ENCODE measurements around the gene PEAK3. TPM values are rescaled to one million over a fixed set of nuclear protein-coding genes. Genes with fewer than 3 reads are reported as not detected.

The PEAK3 gene
- total RNA-seq, 2 experiments from 2014 or later, result 0.54 TPM; not detected in 1

DNA sequence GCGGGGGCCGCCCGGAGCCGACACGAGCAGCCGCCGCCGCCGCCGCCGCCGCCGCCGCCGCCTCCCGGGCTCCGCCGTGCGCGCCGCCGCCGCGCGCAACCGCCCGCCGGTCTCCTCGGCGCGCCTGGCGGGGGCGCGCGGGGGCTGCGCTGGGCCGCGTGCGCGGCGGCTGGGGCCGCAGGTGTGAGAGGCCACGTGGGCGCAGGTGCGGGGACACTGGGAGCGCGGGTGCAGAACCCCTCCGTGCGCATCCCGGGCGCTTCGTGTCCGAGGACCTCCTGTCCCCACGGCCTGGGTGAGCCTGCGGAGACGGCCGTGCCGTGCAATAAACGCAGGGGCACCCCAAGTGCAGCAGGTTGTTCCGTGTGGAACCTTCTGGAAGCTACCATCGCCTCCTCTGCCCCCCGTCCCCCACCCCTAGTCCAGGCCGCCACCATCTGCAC is 26.2 kb upstream of the PEAK3 start, which contains the start of gene LINGO3:
Gene LINGO3 (minus strand): TSS at position 41 of the 443 bp plus-strand sequence. CDS start 16,378 bp downstream, outside the sequence.
- ATAC-seq (peak; percentile 35), DNase-seq (no peak)
- H3K4me1 Mint-ChIP-seq, result peaks cover 5% of the 10 kb centered on the region
- peaks cover 66% of the 10 kb centered on the region for H3K27me3 Mint-ChIP-seq
- H3K9me3 Mint-ChIP-seq (ENCODE audit: low read depth), result no peaks in the 10 kb centered on the region
- no peak within 1 kb of the TSS for H3K27ac Mint-ChIP-seq
- no peaks in the 10 kb centered on the region for H3K36me3 Mint-ChIP-seq
- CTCF ChIA-PET, result no interaction called here
- H3K4me3 Mint-ChIP-seq, result no peak within 1 kb of the TSS

DNA sequence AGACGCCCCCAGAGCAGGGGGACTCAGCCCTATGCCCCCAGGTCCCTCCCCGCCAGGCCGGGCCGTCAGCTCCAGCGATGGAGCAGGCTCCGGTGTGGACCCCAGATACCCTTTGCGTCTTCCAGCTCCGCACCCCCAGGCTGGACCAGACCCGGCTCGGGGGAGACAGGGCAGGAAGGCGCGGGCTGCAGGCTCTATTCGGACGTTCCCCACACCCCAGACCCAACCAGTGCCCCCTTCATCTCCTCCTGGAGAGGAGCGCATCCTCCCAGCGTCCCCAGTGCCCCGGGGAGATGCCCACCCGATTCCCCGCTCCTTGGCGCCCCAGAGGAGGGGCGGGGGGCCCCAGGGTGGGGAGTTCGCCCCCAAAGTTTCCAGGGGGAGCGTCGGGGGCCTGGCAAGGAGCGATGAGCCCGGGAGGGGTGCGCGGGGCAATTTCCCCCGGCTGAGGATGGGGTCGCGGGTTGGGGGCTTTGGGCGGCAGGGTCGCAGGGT is 25.6 kb upstream of the PEAK3 start:
- CTCF ChIA-PET, result no interaction called here

DNA sequence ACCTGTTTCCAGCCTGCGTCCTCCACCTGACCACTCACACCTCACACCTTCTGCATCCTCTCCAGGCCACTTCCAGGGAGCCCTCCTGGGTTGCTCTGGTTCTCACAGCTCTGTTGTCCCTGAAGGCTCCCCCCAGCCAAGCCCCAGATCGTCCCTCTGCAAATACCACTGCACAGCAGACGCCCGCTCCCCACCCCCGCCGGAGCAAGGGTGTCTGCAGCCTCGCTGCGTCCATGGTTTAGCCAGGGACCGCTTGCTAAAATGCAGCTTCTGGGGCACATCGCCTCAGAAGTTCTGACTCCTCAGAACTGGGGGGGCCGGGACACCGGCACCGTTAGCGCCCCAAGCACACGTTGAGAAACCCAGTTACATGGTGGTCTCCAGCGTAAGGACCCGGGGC is 25.0 kb upstream of the PEAK3 start:
- peaks cover 11% of the 10 kb centered on the region for H3K4me1 Mint-ChIP-seq
- no peaks in the 10 kb centered on the region for H3K9me3 Mint-ChIP-seq (ENCODE audit: low read depth)
- DNase-seq (no peak), ATAC-seq (no peak)
- H3K36me3 Mint-ChIP-seq, result no peaks in the 10 kb centered on the region
- CTCF ChIA-PET, result interaction anchor here (1.5 kb wide), 1 partner anchor 18 kb away, joined by 4 read pairs; no protein-coding TSS in a partner anchor
- no peak overlapping the region for H3K27ac Mint-ChIP-seq
- no peak overlapping the region for H3K4me3 Mint-ChIP-seq
- peaks cover 67% of the 10 kb centered on the region for H3K27me3 Mint-ChIP-seq

More for the DNA sequence above, 25.6 kb upstream of the PEAK3 start:
- Mint-ChIP-seq H3K27ac (no peak overlapping the region), H3K4me1 (peaks cover 10% of the 10 kb centered on the region), H3K4me3 (no peak overlapping the region), H3K36me3 (no peaks in the 10 kb centered on the region), H3K9me3 (ENCODE audit: low read depth) (no peaks in the 10 kb centered on the region), H3K27me3 (peaks cover 68% of the 10 kb centered on the region)
- ATAC-seq (no peak), DNase-seq (no peak)

DNA sequence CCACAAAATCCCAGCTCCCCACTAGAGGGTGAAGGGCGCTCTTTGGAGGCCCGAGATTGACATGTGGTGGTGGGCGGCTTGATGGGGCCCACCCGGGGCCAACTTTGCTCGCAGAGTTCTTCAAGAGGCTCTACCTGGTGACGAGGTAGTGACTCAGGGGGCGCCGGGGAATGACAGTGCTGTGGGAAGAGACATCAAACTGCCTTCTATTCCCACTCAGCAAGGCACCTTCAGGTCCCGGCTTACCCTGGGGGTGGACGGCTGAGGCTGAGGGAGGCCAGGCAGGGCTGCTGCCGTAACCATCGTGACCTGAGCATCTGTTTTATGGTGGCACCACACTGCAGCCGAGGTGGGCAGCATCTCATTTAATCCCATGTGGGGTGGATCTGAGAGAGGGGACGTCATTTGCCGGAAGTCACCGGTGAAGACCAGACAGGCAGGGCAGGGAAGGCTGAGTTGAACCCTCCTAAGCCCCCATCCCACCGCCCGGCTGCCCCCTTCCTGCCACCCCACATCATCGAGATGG is 24.4 kb upstream of the PEAK3 start:
- H3K36me3 Mint-ChIP-seq, result no peaks in the 10 kb centered on the region

DNA sequence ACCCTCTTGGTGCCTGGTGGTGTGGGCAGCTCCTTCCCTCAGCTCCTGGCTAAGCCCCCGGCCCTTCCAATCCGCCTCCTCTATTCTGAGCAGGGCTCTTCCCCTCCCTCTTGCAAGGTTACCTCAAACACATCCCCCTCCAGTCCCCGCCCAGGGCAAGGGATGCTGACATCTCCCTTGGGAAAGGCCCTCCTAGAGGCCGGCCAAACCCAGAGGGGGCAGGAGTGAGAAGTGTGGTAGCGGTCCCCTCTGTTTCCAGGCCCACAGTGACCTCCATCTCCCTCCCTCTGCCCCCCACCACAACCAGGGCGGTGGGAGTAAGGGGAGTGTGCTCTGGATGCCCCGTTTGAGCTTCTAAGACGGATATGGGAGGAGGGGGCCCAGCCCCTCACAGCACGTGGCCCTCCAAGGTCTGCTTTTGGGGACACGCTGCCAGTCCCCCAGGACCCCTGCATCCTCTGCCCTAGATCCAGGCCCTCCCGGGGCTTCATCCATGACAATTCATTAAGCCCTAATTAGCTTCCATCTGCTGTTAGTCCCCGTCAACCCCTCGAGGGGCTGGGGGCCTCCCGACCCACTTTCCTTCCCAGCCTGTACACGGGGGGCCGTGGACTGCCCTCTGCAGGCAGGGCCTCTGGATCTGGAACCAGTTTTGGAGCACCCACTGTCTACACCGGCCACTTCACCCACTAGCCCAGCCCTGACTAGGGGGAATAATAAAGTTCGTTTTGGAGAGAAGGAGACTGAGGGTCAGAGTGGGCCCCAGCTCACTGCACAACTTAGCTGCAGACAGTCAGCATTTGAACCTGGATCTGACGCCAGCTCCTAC is 23.7 kb upstream of the PEAK3 start:
- peaks cover 71% of the 10 kb centered on the region for H3K27me3 Mint-ChIP-seq
- CTCF ChIA-PET, result interaction anchor here (0.7 to 1.7 kb wide), 3 partner anchors 10 to 35 kb away, joined by 3 to 7 read pairs (median 4); no protein-coding TSS in a partner anchor
- no peak for ATAC-seq
- no peak overlapping the region for H3K27ac Mint-ChIP-seq
- H3K4me1 Mint-ChIP-seq, result peaks cover 11% of the 10 kb centered on the region
- H3K4me3 Mint-ChIP-seq, result no peak overlapping the region
- no peaks in the 10 kb centered on the region for H3K36me3 Mint-ChIP-seq
- no peak for DNase-seq
- no peaks in the 10 kb centered on the region for H3K9me3 Mint-ChIP-seq (ENCODE audit: low read depth)

More for the DNA sequence above, 24.4 kb upstream of the PEAK3 start:
- CTCF ChIA-PET, result interaction anchor here (1.5 to 1.7 kb wide), 2 partner anchors 9 to 17 kb away, joined by 4 to 7 read pairs; no protein-coding TSS in a partner anchor
- H3K4me3 Mint-ChIP-seq, result no peak overlapping the region
- H3K9me3 Mint-ChIP-seq (ENCODE audit: low read depth), result no peaks in the 10 kb centered on the region
- ATAC-seq, result no peak
- no peak for DNase-seq
- H3K27ac Mint-ChIP-seq, result no peak overlapping the region
- H3K4me1 Mint-ChIP-seq, result peaks cover 11% of the 10 kb centered on the region
- peaks cover 69% of the 10 kb centered on the region for H3K27me3 Mint-ChIP-seq

DNA sequence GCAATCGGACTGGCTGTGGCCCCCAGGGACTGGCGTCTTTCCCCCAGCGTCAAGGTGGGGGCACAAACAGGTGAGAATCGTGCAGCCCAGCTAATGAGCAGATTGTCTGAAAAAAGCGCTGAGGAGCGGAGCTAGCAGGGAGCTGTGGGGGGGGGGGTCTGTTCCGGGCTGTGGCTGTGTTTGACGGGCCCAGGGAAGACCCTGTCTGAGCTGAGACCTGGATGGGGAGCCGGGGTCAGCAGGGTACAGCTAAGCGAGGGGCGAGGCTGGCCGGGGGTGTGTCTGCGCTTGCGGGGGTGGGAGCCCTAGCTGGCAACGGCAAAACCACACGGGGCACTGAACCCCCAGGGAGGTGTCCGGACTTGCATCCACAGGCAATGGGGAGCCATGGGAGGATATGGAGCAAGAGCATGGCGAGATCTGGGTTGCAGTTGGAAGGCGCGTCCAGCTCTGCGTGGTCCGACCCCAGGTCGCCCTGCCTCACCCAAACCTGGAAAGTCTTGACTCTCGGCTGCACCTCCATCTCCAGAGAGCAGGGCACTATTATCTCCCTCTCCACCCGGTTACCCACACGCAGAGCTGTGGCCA is 21.3 kb upstream of the PEAK3 start:
- ATAC-seq (no peak), DNase-seq (no peak)
- Mint-ChIP-seq H3K4me1 (peaks cover 6% of the 10 kb centered on the region), H3K36me3 (no peaks in the 10 kb centered on the region), H3K4me3 (no peak overlapping the region), H3K27ac (no peak overlapping the region), H3K9me3 (ENCODE audit: low read depth) (no peaks in the 10 kb centered on the region), H3K27me3 (peaks cover 48% of the 10 kb centered on the region)
- CTCF ChIA-PET, result interaction anchor here (1.1 kb wide), 1 partner anchor 29 kb away, joined by 3 read pairs; no protein-coding TSS in a partner anchor

DNA sequence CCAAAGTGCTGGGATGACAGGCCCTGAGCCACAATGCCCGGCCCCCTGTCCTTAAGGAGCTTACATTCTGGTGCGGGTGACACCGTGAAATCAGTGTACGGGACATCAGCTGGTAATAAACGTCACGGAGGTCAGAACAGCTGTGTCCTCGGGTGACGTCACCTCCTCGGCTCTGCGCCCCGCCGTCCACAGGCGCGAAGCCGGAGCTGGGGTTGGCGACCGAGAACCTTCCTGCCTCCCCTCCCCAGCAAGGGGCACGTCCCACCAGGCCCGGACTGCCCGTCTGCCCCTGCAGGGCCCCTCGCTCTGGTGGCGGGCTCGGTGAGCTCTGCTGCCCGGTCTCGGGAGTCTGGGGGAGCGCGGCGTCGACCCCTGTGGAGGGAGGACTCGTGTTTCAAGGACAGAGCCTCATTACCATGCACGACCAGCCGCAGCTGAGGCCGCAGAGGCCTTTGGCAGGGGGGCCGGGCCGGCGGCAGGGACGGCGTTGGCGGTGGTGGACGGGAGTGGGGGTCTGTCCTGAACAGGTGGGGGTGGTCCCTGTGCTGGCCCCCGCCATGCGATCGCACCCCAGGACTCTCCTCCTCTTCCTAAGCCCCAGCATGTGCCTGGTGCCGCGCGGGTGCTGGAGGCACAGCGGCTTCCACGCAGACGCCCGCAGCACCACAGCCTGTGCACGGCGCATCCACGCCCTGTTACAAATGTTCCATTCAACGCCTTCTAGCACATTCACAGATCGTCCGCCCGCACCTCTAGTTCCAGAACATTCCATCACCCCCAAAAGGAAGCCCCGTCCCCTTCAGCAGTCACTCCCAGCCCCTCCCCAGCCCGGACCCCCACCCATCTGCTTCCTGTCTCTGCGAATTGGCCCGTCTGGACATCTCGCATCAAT is 20.6 kb upstream of the PEAK3 start:
- Mint-ChIP-seq H3K27me3 (peaks cover 47% of the 10 kb centered on the region), H3K4me3 (no peak overlapping the region), H3K9me3 (ENCODE audit: low read depth) (no peaks in the 10 kb centered on the region), H3K4me1 (peaks cover 6% of the 10 kb centered on the region), H3K27ac (no peak overlapping the region), H3K36me3 (no peaks in the 10 kb centered on the region)
- CTCF ChIA-PET, result interaction anchor here (1.1 kb wide), 1 partner anchor 28 kb away, joined by 3 read pairs; no protein-coding TSS in a partner anchor
- DNase-seq (no peak), ATAC-seq (no peak)

DNA sequence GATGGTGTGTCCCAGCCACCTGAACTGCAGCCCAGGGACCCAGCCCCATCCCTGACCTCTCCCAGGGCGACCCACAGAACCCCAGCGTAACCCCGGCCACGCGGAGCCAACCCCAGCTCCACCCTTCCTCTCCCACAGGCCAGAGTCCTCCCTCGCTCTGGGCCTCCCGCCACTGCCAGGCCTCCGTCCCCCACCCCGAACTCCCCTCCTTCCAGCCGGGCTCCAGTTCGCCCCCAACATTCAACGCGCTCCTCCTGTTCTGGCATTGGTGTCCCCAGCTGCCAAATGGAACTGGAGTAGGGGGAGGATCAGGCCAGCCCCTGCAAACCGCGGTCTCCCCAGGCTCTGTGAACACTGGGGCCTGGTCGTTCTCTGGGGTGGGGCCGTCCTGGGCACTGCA is 18.6 kb upstream of the PEAK3 start:
- Mint-ChIP-seq H3K4me1 (peaks cover 6% of the 10 kb centered on the region), H3K27ac (no peak overlapping the region), H3K9me3 (ENCODE audit: low read depth) (no peaks in the 10 kb centered on the region), H3K27me3 (peaks cover 32% of the 10 kb centered on the region), H3K4me3 (no peak overlapping the region), H3K36me3 (no peaks in the 10 kb centered on the region)
- CTCF ChIA-PET, result interaction anchor here (0.8 kb wide), 1 partner anchor 18 kb away, joined by 3 read pairs; no protein-coding TSS in a partner anchor
- ATAC-seq (no peak), DNase-seq (no peak)

DNA sequence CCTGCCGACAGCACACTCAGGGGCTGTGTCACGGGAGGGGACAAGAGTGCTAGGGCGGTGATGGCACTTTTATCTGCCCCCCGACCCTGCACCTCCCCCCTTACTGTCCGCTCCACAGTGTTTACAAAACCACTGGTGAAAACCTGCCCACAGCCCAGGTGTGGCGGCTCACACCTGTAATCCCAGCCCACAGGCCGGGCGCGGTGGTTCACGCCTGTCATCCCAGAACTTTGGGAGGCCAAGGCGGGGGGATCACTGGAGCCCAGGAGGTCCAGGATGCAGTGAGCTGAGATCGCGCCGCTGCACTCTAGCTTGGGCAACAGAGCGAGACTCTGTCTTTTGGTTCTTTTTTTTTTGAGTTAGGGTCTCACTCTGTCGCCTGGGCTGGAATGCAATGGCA is 14.2 kb upstream of the PEAK3 start:
- no peak overlapping the region for H3K27ac Mint-ChIP-seq
- peaks cover under 1% of the 10 kb centered on the region for H3K27me3 Mint-ChIP-seq
- H3K4me1 Mint-ChIP-seq, result peaks cover 3% of the 10 kb centered on the region
- H3K4me3 Mint-ChIP-seq, result no peak overlapping the region
- CTCF ChIA-PET, result no interaction called here
- DNase-seq, result no peak
- H3K9me3 Mint-ChIP-seq (ENCODE audit: low read depth), result no peaks in the 10 kb centered on the region
- H3K36me3 Mint-ChIP-seq, result peaks cover 9% of the 10 kb centered on the region
- ATAC-seq, result no peak

DNA sequence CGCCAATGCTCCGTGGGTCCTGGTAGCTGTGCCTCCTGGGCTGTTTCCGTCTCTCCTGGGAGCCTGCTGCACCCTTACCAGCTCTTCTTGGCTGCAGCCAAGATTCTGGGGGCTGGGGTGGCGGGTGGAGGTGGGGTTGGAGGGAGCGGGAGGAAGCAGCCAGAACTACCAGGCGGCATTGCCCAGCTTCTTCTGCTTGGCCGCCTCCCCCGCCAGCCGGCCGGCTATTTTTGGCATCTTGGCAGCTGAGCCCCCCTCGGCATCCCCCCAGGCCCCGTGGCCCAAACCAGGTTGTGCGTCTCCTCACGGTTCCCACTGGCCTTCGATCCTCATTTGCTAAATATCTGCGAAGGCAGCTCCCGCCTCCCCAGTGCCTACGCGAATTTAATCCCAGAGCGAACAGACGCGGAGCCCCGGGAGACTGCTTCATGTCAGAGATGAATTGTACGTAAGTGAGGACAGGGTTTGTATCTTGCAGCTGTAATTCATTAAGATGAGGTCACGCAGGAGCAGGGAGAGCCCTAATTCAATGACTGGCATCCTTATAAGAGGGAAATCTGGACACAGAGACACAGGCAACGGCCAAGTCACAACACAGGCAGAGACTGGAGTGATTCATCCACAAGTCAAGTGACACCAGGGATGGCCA is 12.8 kb upstream of the PEAK3 start:
- Mint-ChIP-seq H3K27ac (no peak overlapping the region), H3K27me3 (no peaks in the 10 kb centered on the region), H3K36me3 (peaks cover 9% of the 10 kb centered on the region)

DNA sequence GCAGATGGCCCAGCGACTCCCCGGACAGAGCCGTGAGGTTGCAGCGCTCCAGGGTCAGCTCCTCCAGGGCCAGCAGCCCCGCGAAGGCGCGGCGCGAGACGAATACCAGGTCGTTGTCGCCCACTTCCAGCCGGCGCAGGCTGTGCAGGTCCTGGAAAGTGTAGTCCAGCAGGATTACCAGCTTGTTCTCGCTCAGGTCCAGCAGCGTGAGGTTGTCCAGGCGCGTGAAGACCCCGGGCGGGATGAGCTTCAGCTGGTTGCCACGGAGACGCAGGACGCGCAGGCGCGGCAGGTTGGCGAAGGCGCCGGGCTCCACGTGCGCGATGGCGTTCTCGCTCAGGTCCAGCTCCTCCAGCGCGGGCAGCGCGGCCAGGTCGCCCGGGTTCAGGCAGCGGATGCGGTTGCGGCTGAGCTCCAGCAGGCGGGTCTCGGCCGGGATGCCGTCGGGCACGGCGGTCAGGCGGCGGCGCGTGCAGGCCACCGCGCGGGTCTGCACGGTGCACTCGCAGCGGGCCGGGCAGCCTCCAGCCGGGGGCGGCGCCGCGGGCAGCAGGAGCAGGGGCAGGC is 9.3 kb upstream of the PEAK3 start:
- peak overlapping the region; percentile 78 for H3K4me3 Mint-ChIP-seq
- H3K27me3 Mint-ChIP-seq, result peaks cover 5% of the 10 kb centered on the region
- no peak for DNase-seq
- no peak for ATAC-seq
- H3K27ac Mint-ChIP-seq, result no peak overlapping the region
- H3K36me3 Mint-ChIP-seq, result peaks cover 9% of the 10 kb centered on the region
- peaks cover 25% of the 10 kb centered on the region for H3K4me1 Mint-ChIP-seq
- H3K9me3 Mint-ChIP-seq (ENCODE audit: low read depth), result no peaks in the 10 kb centered on the region
- CTCF ChIA-PET, result interaction anchor here (0.6 to 1.2 kb wide), 3 partner anchors 12 to 186 kb away, joined by 3 to 4 read pairs (median 3); no protein-coding TSS in a partner anchor

More for the DNA sequence above, 12.8 kb upstream of the PEAK3 start:
- no peak overlapping the region for H3K4me3 Mint-ChIP-seq
- DNase-seq (no peak), ATAC-seq (no peak)
- H3K9me3 Mint-ChIP-seq (ENCODE audit: low read depth), result no peaks in the 10 kb centered on the region
- CTCF ChIA-PET, result interaction anchor here (0.9 to 1.8 kb wide), 2 partner anchors 16 to 21 kb away, joined by 3 to 6 read pairs; no protein-coding TSS in a partner anchor
- peaks cover 10% of the 10 kb centered on the region for H3K4me1 Mint-ChIP-seq

Measured in activated CD8-positive, alpha-beta memory T cell treated with anti-CD3 and anti-CD28 coated beads, Interleukin-2, amount 10 ng/mL, durations not matched to agents 7 days and 5 days (primary cell).